Rectal smooth muscle tissue (tissue), 1 donor: Measurements from ENCODE around the gene TMX2.

Experiments
- H3K27ac ChIP-seq: one replicate; pipeline ENCODE4 v1.7.0; 2013; ENCODE audit warnings: low read depth, low read length, inconsistent platforms
- H3K27me3 ChIP-seq: one replicate; pipeline ENCODE4 v1.7.0; 2013; ENCODE audit warnings: low read length; ENCODE audit not compliant: control insufficient read depth, insufficient read depth
- H3K36me3 ChIP-seq: one replicate; pipeline ENCODE4 v1.7.0; 2013; ENCODE audit warnings: low read length; ENCODE audit not compliant: control insufficient read depth, insufficient read depth
- H3K4me1 ChIP-seq: one replicate; pipeline ENCODE4 v1.7.0; 2013; ENCODE audit warnings: low read length; ENCODE audit not compliant: control insufficient read depth, insufficient read depth
- H3K4me3 ChIP-seq: one replicate; pipeline ENCODE4 v1.7.0; 2013; ENCODE audit warnings: low read length
- H3K9ac ChIP-seq: one replicate; pipeline ENCODE4 v1.7.0; 2013; ENCODE audit warnings: low read length

TMX2 gene

DNA sequence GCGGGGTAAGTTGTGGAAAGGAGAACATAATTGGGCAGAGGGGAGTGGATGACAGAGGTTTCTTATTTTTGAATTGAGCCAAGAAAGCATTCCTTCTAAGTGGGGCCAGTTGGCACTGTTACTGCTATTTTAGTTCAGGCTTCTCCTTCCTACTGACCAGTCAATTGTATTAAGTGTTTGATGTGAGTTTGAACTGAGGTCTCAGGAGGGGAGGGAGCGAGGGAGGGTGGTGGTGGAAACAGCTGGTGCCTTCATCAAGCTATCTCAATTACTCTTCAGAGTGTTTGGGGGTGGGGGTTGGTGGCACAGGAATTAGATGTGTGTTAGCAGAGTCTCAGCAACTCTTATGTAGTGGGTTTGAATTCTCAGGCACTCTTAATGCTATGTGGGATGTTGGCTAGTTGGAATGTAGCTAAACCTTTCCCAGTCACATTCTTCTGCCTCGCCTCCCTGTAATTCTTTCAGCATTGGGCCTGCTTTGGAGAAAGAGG, 63.7 kb downstream of the TMX2 start:
- peaks cover 52% of the 10 kb centered on the region for H3K4me1 ChIP-seq
- no peak overlapping the region for H3K4me3 ChIP-seq
- no peaks in the 10 kb centered on the region for H3K36me3 ChIP-seq
- no peaks in the 10 kb centered on the region for H3K27me3 ChIP-seq
- peak overlapping the region; percentile 21 for H3K27ac ChIP-seq
- no peak overlapping the region for H3K9ac ChIP-seq

- Histone ChIP-seq H3K4me3 (peak overlapping the region; percentile 32), H3K4me1 (peaks cover 52% of the 10 kb centered on the region)
These were observed 64.3 kb downstream of the TMX2 start for GRCh38 chr11:57776577-57777210.

GRCh38 chr11:57777969-57778317, 65.5 kb downstream of the TMX2 start:
- no peaks in the 10 kb centered on the region for H3K27me3 ChIP-seq
- peaks cover 49% of the 10 kb centered on the region for H3K4me1 ChIP-seq
- H3K27ac ChIP-seq = peak overlapping the region; percentile 63
- no peak overlapping the region for H3K9ac ChIP-seq
- no peaks in the 10 kb centered on the region for H3K36me3 ChIP-seq
- peak overlapping the region; percentile 46 for H3K4me3 ChIP-seq

More at GRCh38 chr11:57776577-57777210, 64.3 kb downstream of the TMX2 start:
- Histone ChIP-seq H3K27me3 (no peaks in the 10 kb centered on the region), H3K9ac (no peak overlapping the region), H3K36me3 (no peaks in the 10 kb centered on the region), H3K27ac (peak overlapping the region; percentile 63)

DNA sequence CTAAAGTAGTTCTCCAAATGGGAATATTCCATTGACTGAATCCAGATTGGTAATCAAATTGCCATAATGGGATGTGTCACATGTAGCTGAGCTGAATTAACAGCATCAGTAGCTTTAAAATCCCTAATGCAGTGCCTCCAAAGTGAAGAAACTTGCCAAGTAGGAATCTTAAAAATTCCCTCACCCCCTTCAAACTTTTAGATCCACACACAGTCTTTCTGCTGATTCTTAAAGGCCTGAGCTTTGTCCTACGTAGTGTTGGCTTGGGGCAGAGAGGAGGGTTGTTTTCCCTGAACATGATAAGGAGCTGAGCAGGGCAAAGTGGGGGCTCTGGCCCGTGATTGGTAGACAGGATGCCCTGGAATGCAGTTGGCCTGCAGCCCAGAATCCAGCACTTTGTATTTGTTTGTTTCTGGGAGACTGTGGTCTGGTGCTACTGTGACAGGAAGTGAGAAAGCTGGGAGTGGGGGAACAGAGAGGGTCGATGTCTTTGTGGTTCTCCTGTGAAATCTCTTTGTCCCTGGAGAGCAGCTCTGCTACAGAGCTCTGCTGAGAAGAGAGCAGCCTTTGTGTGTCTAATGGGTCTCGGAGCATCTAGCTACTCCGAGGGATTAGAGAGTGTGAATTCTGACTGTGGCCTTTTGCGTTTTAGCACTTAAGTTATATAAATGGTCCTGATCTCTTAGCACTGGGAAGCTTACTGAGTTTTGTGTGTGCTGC, 66.1 kb downstream of the TMX2 start:
- Histone ChIP-seq H3K27me3 (no peaks in the 10 kb centered on the region), H3K4me1 (peaks cover 49% of the 10 kb centered on the region), H3K36me3 (no peaks in the 10 kb centered on the region), H3K4me3 (peak overlapping the region; percentile 51), H3K9ac (peak overlapping the region; percentile 1), H3K27ac (peak overlapping the region; percentile 63)

GRCh38 chr11:57779276-57779675, 66.9 kb downstream of the TMX2 start:
- Histone ChIP-seq H3K9ac (no peak overlapping the region), H3K4me3 (peak overlapping the region; percentile 51), H3K4me1 (peaks cover 49% of the 10 kb centered on the region)

GRCh38 chr11:57781529-57781943, 69.1 kb downstream of the TMX2 start:
- no peaks in the 10 kb centered on the region for H3K36me3 ChIP-seq
- no peak overlapping the region for H3K4me3 ChIP-seq
- peak overlapping the region; percentile 33 for H3K27ac ChIP-seq
- H3K9ac ChIP-seq = no peak overlapping the region
- no peaks in the 10 kb centered on the region for H3K27me3 ChIP-seq
- peaks cover 36% of the 10 kb centered on the region for H3K4me1 ChIP-seq

More at GRCh38 chr11:57779276-57779675, 66.9 kb downstream of the TMX2 start:
- peak overlapping the region; percentile 63 for H3K27ac ChIP-seq
- no peaks in the 10 kb centered on the region for H3K36me3 ChIP-seq
- H3K27me3 ChIP-seq = no peaks in the 10 kb centered on the region

DNA sequence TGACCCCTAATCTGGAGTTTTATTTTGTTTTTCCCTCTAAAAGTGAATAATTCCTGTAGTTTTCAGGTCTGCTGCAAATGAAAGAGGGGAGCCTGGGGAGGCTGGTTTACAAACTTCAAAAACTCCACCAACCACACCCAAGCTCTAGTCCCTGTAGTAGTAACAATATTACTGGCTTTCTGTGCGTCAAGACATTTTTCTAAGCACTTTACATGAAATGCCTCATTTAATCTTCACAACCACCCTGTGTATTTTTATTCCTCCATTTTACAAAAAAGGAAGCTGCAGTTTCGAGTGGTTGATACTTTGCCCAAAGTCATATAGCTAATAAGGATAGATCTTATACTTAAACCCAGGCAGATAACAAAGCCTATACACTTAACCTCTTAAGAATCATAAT, 72.7 kb downstream of the TMX2 start:
- Histone ChIP-seq H3K4me3 (no peak overlapping the region), H3K9ac (no peak overlapping the region), H3K27ac (no peak overlapping the region), H3K36me3 (no peaks in the 10 kb centered on the region), H3K4me1 (peaks cover 25% of the 10 kb centered on the region), H3K27me3 (no peaks in the 10 kb centered on the region)

- H3K36me3 ChIP-seq = no peaks in the 10 kb centered on the region
- H3K27ac ChIP-seq = no peak overlapping the region
- peaks cover 19% of the 10 kb centered on the region for H3K4me1 ChIP-seq
- H3K27me3 ChIP-seq = no peaks in the 10 kb centered on the region
- H3K4me3 ChIP-seq = no peak overlapping the region
- H3K9ac ChIP-seq = no peak overlapping the region
These were observed 74.0 kb downstream of the TMX2 start for GRCh38 chr11:57786436-57786835.

GRCh38 chr11:57787006-57787604, 74.7 kb downstream of the TMX2 start:
- Histone ChIP-seq H3K36me3 (no peaks in the 10 kb centered on the region), H3K4me3 (no peak overlapping the region), H3K4me1 (peaks cover 19% of the 10 kb centered on the region), H3K27ac (peak overlapping the region; percentile 53), H3K9ac (no peak overlapping the region), H3K27me3 (no peaks in the 10 kb centered on the region)

DNA sequence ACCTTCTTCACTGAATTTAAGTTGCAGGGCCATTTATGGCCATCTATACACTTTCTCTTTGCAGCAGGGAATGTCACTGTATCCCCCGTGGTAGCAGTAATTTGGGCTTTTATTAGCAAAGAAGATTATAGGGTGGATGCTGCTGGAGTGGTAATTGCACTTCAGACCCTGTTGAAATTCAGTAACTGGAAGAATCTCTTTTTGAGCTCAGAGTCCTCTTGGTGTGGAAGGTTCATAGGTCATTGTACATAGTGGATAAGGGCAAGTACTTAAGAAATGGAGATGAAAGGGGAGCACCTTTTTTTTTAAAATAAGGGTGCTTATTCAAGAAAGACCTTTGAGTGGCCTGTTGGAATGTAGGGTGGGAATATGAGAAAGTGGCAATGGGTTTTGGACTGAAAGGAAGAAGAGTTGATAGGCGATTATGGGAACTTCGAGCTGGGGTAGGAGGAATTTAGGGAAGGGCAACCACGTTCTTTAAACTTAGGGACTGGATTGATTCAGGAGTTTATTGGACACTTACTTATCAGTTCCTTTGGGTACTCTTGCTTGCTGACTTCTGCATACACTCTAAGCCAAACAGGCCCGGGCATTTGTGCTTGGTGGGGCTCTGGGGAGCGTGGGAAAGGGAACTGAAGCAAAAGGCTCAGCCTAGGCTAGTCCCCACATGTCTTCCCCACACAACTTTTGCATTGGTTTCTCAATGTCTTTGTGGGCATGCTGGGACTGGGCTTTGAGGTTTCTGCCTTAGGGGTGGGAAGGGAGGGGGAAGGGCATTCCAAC, 75.7 kb downstream of the TMX2 start:
- Histone ChIP-seq H3K9ac (no peak overlapping the region), H3K4me1 (peaks cover 22% of the 10 kb centered on the region), H3K27ac (no peak overlapping the region), H3K36me3 (no peaks in the 10 kb centered on the region), H3K27me3 (no peaks in the 10 kb centered on the region), H3K4me3 (no peak overlapping the region)

GRCh38 chr11:57788703-57789088, 76.3 kb downstream of the TMX2 start:
- no peak overlapping the region for H3K9ac ChIP-seq
- H3K36me3 ChIP-seq = no peaks in the 10 kb centered on the region
- peaks cover 22% of the 10 kb centered on the region for H3K4me1 ChIP-seq
- H3K27ac ChIP-seq = no peak overlapping the region
- no peaks in the 10 kb centered on the region for H3K27me3 ChIP-seq
- no peak overlapping the region for H3K4me3 ChIP-seq
